ENCODE data around the gene COA8. TPM values are rescaled to one million over a fixed set of nuclear protein-coding genes. Genes with fewer than 3 reads are reported as not detected.

Gene COA8
- total and polyA plus RNA-seq, 7 donors, result 33.9 to 67.3 (median 38.2) TPM

DNA sequence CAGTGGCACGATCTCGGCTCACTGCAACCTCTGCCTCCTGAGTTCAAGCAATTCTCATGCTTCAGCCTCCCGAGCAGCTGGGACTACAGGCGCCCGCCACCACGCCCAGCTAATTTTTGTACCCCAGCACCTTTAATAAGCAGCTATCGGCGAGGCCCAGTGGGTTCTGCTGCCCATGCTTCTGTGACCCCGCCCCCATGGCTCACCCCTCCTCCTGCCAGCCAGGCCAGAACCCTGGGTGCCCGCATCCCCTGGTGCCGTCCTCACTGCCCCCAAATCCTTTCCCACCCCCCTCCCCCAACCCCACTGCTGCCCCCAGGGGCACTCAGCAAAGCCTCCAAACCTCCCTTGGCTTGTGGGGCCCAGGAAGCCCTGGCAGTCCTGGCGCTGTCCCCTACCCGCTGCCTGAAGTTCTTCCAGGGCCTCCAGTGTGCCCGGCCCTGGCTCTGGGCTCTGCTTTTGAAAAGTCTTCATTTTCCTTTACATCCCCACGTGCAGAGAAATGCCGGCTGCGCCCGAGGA lies 14.8 kb upstream of the COA8 start:
- Histone ChIP-seq H3K36me3 (no peaks in the 10 kb centered on the region), H3K4me1 (peaks cover 0 to 93% (median 90%) of the 10 kb centered on the region in 4 donors), H3K4me3 (no peak overlapping the region), H3K9me3 (no peaks in the 10 kb centered on the region), H3K27ac (peak overlapping the region; percentile 87 to 98 (median 95)), H3K27me3 (no peaks in the 10 kb centered on the region)
- intact Hi-C loops (cut with DNase I), result no loop called here
- DNase-seq, result no peak
- 91 to 92% methylated on average over 18 of the region's 18 CpGs for WGBS, 2 donors
- no peak for TF ChIP-seq EP300 (IDR thresholded peaks at IDR 0.05)
- TF ChIP-seq, protein P1, sequence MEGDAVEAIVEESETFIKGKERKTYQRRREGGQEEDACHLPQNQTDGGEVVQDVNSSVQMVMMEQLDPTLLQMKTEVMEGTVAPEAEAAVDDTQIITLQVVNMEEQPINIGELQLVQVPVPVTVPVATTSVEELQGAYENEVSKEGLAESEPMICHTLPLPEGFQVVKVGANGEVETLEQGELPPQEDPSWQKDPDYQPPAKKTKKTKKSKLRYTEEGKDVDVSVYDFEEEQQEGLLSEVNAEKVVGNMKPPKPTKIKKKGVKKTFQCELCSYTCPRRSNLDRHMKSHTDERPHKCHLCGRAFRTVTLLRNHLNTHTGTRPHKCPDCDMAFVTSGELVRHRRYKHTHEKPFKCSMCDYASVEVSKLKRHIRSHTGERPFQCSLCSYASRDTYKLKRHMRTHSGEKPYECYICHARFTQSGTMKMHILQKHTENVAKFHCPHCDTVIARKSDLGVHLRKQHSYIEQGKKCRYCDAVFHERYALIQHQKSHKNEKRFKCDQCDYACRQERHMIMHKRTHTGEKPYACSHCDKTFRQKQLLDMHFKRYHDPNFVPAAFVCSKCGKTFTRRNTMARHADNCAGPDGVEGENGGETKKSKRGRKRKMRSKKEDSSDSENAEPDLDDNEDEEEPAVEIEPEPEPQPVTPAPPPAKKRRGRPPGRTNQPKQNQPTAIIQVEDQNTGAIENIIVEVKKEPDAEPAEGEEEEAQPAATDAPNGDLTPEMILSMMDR (IDR thresholded peaks at IDR 0.05), result no peak
- no peak for TF ChIP-seq POLR2A (IDR thresholded peaks at IDR 0.05)
- TF ChIP-seq POLR2AphosphoS5 (IDR thresholded peaks at IDR 0.05), result no peak

DNA sequence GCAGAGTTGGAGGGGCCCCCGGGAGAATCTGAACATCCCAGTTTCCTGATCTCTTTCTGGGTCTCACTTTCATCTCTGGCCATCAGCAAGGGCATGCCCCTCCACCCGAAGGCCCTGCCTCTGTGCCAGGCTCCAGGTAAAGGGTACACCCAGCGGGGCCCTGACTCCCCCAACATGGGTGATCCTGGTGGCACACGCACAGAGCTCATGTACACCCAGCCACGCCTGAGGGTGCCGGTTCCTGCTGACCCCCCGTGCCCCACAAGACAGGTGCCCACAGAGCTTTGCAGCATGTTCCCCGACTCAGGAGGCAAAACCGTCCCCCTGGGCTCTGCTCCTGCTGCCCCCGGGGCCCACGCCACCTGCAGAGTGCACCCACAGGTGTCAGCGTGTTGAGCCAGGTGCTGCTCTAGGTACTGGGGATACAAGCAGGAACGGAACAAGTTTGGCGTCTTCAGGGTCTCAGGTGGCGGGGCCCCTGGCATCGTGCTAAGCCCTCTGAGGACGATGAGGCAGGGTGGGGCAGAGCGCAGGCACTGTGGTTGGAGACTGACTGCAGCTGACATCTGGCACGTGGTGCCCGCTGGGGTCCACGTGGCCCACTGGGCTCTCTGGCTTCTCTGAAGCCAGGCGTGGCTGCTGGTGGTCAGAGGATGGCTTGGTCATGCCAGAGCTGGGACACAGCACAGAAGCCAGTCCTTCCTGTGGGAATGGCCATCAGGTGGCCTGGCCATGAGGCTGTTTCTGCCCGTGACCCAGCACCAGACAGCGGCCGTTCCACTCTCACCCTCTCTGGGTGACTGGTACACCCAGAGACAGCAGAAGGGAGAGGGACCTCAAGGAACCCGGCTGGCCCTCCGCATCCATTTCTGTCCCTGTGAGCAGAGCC lies 14.1 kb upstream of the COA8 start:
- peaks cover 0 to 90% (median 87%) of the 10 kb centered on the region in 4 donors for H3K4me1 ChIP-seq
- WGBS, 2 donors, result 91 to 92% methylated on average over 27 of the region's 27 CpGs
- H3K27me3 ChIP-seq, result no peaks in the 10 kb centered on the region
- DNase-seq, result no peak
- no peaks in the 10 kb centered on the region for H3K36me3 ChIP-seq
- H3K9me3 ChIP-seq, result no peaks in the 10 kb centered on the region
- H3K4me3 ChIP-seq, result peak overlapping the region in 1 of 4 donors; percentile 40
- H3K27ac ChIP-seq, result peak overlapping the region; percentile 87 to 98 (median 95)
- TF ChIP-seq POLR2AphosphoS5 (IDR thresholded peaks at IDR 0.05), result no peak
- TF ChIP-seq EP300 (IDR thresholded peaks at IDR 0.05), result no peak
- no peak for TF ChIP-seq POLR2A (IDR thresholded peaks at IDR 0.05)
- intact Hi-C loops (cut with DNase I), result no loop called here

DNA sequence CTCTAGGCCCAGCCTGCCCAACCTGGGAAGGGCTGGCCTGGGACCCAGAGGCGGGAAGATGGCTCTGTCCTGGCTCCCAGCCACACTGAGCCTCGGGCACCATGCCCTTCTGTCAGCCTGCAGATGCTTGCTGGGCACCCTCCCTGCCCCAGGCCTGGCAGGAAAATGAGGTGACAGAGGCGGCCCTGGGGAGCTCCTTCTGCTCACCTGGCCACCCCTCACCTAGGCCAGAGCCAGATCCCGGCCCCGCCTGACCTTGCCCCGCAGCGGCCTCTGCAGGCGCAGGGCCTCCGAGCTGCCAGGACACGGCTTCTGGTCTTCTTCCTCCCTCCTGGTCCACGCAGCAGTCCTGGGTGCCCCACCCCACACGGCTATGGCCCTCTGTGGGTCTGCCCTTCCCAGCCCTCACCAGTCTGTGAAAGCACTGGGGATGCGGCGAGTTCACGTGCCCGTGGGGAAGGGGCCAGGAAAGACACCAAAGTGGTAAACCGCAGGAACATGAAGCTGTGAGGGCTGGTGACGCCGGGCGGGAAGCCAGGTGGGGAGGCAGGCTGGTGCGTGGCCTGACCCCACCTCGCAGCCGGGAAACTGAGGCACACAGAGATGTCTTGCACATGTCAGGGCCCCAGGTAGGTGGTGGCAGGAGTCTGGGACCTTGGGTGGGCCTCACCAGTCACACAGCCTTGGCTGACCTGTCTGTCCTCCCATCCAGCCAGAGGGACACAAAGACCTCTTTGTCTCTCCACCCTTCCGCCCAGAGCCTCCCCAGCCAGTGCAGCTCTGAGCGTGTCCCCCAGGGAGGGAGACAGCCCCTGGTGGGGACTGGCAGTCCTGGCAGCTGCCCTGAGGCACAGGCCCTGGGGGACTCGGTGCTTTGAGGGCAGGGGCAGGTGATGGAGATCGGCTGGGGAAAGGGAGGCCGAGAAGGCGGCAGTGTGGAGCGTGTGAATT lies 13.1 kb upstream of the COA8 start:
- peak overlapping the region; percentile 87 to 98 (median 95) for H3K27ac ChIP-seq
- H3K36me3 ChIP-seq, result no peaks in the 10 kb centered on the region
- H3K4me3 ChIP-seq, result peak overlapping the region in 1 of 4 donors; percentile 40
- H3K27me3 ChIP-seq, result no peaks in the 10 kb centered on the region
- intact Hi-C loops (cut with DNase I), result no loop called here
- WGBS, 2 donors, result 66 to 86% methylated on average over 30 of the region's 30 CpGs
- peak; percentile 89 for DNase-seq
- TF ChIP-seq, protein P1 (IDR thresholded peaks at IDR 0.05), result no peak
- TF ChIP-seq POLR2A (IDR thresholded peaks at IDR 0.05), result no peak
- TF ChIP-seq POLR2AphosphoS5 (IDR thresholded peaks at IDR 0.05), result no peak
- no peak for TF ChIP-seq EP300 (IDR thresholded peaks at IDR 0.05)
- peaks cover 0 to 90% (median 78%) of the 10 kb centered on the region in 4 donors for H3K4me1 ChIP-seq
- no peaks in the 10 kb centered on the region for H3K9me3 ChIP-seq

DNA sequence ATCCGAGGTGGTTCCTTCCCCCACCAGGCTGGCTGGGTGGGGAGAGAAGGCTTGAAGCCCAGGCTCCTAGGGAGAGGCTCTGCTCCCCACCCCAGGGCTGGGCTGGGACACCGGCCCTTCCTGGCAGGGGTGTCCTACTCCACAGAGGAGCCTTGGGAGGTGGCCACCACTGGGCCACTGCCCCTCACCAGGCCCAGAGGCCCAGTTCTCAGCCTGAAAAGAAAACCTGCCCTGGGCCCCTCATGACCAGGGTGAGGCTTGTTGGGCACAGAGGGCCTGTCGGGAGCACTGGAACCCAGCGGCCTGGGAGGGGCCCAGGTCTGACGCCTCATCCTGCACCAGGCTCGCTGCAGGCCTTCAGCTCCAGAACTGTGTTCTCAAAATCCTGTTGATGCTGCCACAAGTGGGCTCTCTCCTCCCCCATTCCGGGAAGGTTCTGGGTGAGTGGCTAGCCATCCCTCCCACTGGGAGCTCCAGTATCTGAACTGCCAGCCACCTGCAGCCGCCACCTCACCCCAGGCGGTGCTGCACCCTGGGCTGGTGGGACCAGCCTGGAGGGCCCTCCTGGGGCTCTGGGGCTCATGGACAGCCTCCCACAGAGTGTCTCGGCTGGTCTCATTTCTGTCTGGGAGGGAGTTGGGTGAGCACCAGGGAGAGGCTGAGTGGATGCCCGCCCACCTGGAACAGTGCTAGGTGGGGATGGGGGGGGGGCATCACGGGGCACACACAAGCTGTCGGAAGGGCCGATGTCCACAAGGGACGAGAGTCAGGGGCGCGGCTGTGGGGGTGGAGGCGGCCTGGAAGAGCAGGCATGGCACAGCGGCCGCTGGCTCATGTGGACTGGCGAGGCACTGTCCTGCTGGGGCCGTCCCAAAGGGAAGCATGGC lies 12.1 kb upstream of the COA8 start:
- H3K27me3 ChIP-seq, result no peaks in the 10 kb centered on the region
- 75 to 77% methylated on average over 22 of the region's 22 CpGs for WGBS, 2 donors
- H3K27ac ChIP-seq, result peak overlapping the region; percentile 87 to 98 (median 95)
- intact Hi-C loops (cut with DNase I), result no loop called here
- H3K36me3 ChIP-seq, result no peaks in the 10 kb centered on the region
- peak overlapping the region in 3 of 4 donors; percentile 1 to 40 (median 16) for H3K4me3 ChIP-seq
- peak; percentile 81 for DNase-seq
- TF ChIP-seq, protein P1 (IDR thresholded peaks at IDR 0.05), result no peak
- TF ChIP-seq EP300 (IDR thresholded peaks at IDR 0.05) (no peak), POLR2A (IDR thresholded peaks at IDR 0.05) (no peak), POLR2AphosphoS5 (IDR thresholded peaks at IDR 0.05) (no peak)
- H3K4me1 ChIP-seq, result peaks cover 0 to 87% (median 70%) of the 10 kb centered on the region in 4 donors
- H3K9me3 ChIP-seq, result no peaks in the 10 kb centered on the region

Measured in sigmoid colon (tissue), 7 donors.